GM12801 (cell line): Measurements from ENCODE around the gene SGTA.

Experiments
- CTCF ChIP-seq: IDR thresholded peaks from one replicate; pipeline ENCODE4 v1.5.1; 2011; ENCODE audit warnings: control low read depth; ENCODE audit not compliant: insufficient read length; ENCODE audit errors: extremely low read depth

The SGTA gene

GRCh38 chr19:2768365-2769132 is 14.5 kb downstream of the SGTA start:
- TF ChIP-seq CTCF: no peak

- TF ChIP-seq CTCF: no peak
Measured at GRCh38 chr19:2767688-2768087, 15.4 kb downstream of the SGTA start.

GRCh38 chr19:2766594-2767372 is 16.3 kb downstream of the SGTA start:
- no peak for TF ChIP-seq CTCF

GRCh38 chr19:2765376-2765775 is 17.7 kb downstream of the SGTA start:
- no peak for TF ChIP-seq CTCF

- no peak for TF ChIP-seq CTCF
Measured at GRCh38 chr19:2764945-2765344, 18.1 kb downstream of the SGTA start.

- no peak for TF ChIP-seq CTCF
Measured at GRCh38 chr19:2763687-2764086, 19.4 kb downstream of the SGTA start.

GRCh38 chr19:2762783-2763496 is 20.1 kb downstream of the SGTA start:
- no peak for TF ChIP-seq CTCF
